Mesothelial cell of epicardium (in vitro differentiated cells): ENCODE data around the gene LBH. TPM values are rescaled to one million over a fixed set of nuclear protein-coding genes. Genes with fewer than 3 reads are reported as not detected.

Source experiments
- DNase-seq, 2 experiments: peaks; one replicate each; pipeline ENCODE4 v3.0.0; 2021; ENCODE audit warnings: low spot score in 2 of 2; ENCODE audit not compliant: unreplicated experiment in 2 of 2
- H3K27ac Mint-ChIP-seq: 2 replicates; pipeline ENCODE4 v1.8.0; 2021; ENCODE audit warnings: mixed read lengths
- H3K27me3 Mint-ChIP-seq: 2 replicates; pipeline ENCODE4 v1.8.0; 2021; ENCODE audit warnings: low read depth, mixed read lengths
- H3K36me3 Mint-ChIP-seq: 2 replicates; pipeline ENCODE4 v1.8.0; 2021; ENCODE audit warnings: mixed read lengths
- H3K4me1 Mint-ChIP-seq: 2 replicates; pipeline ENCODE4 v1.8.0; 2021; ENCODE audit warnings: mixed read lengths
- H3K4me3 Mint-ChIP-seq: 2 replicates; pipeline ENCODE4 v1.8.0; 2021; ENCODE audit warnings: mild to moderate bottlenecking, moderate library complexity, mixed read lengths
- H3K9me3 Mint-ChIP-seq: 2 replicates; pipeline ENCODE4 v1.8.0; 2021; ENCODE audit warnings: mixed read lengths
- CTCF ChIP-seq: fragments of 200-600 bp; sonication (generic); IDR thresholded peaks from one replicate; pipeline ENCODE4 v1.5.0; 2021; ENCODE audit warnings: antibody characterized with exemption; ENCODE audit not compliant: unreplicated experiment
- total RNA-seq: library from RNA; stranded (reverse); gene quantifications from 3 replicates; pipeline ENCODE4 v1.2.1, GENCODE V29; 2021

The LBH gene
- total RNA-seq, 1 donor from 2014 or later, result 44.5 TPM

DNA sequence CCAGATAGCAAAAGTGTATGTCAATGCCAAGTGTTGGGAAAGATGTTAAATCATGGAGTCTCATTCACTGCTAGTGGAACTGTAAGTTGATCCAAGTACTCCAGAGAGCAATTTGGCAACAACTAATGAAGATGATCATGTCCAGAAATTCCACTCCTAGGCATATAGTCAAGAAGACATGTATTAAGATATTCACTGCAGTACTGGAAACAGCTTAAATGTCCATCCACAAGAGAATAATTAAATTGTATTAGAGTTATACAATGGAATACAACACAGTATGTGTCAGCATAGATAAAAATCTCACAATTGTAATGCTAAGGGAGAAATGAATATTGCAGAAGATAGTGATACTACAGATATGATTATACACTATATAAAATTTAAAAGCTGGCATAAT is 15.2 kb upstream of the LBH start:
- DNase-seq, result no peak
- no peaks in the 10 kb centered on the region for H3K9me3 Mint-ChIP-seq
- H3K27me3 Mint-ChIP-seq, result peaks cover 4% of the 10 kb centered on the region
- no peak overlapping the region for H3K27ac Mint-ChIP-seq
- peaks cover 39% of the 10 kb centered on the region for H3K4me1 Mint-ChIP-seq
- TF ChIP-seq CTCF, result no peak
- no peaks in the 10 kb centered on the region for H3K36me3 Mint-ChIP-seq
- H3K4me3 Mint-ChIP-seq, result no peak overlapping the region

- peak overlapping the region; percentile 50 for H3K27ac Mint-ChIP-seq
- H3K4me3 Mint-ChIP-seq, result no peak overlapping the region
- no peak for TF ChIP-seq CTCF
- no peak for DNase-seq
- H3K9me3 Mint-ChIP-seq, result no peaks in the 10 kb centered on the region
- peaks cover 39% of the 10 kb centered on the region for H3K4me1 Mint-ChIP-seq
- H3K27me3 Mint-ChIP-seq, result peaks cover 5% of the 10 kb centered on the region
- no peaks in the 10 kb centered on the region for H3K36me3 Mint-ChIP-seq
These were observed 13.5 kb upstream of the LBH start for GRCh38 chr2:30217644-30218337.

DNA sequence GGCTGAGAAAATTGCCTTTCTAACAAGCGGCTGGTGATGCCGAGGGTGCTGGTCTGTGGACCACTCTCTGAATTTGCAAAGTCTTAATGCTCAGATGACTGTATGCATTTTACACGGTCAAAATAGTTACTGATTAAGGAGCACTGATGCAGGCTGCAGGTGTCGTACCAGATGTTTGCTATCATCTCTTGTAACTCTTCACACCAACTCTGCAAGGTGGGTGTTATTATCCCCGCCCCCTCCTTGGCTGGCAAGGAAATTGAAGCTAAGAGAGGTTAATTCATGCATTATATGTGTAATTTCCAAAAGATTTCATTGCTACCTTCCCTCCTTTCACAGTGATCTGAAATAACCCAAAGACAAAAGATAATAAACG is 13.0 kb upstream of the LBH start:
- no peak for DNase-seq
- Mint-ChIP-seq H3K27ac (no peak overlapping the region), H3K27me3 (peaks cover 5% of the 10 kb centered on the region), H3K4me3 (no peak overlapping the region), H3K36me3 (no peaks in the 10 kb centered on the region), H3K4me1 (peaks cover 39% of the 10 kb centered on the region), H3K9me3 (no peaks in the 10 kb centered on the region)
- TF ChIP-seq CTCF, result no peak

- H3K27me3 Mint-ChIP-seq, result peaks cover 5% of the 10 kb centered on the region
- H3K36me3 Mint-ChIP-seq, result no peaks in the 10 kb centered on the region
- TF ChIP-seq CTCF, result no peak
- H3K4me3 Mint-ChIP-seq, result no peak overlapping the region
- DNase-seq, result no peak
- H3K4me1 Mint-ChIP-seq, result peaks cover 39% of the 10 kb centered on the region
- H3K9me3 Mint-ChIP-seq, result no peaks in the 10 kb centered on the region
- H3K27ac Mint-ChIP-seq, result no peak overlapping the region
These were observed 12.5 kb upstream of the LBH start for GRCh38 chr2:30218814-30219213.

GRCh38 chr2:30219886-30220875 is 11.2 kb upstream of the LBH start:
- Mint-ChIP-seq H3K4me1 (peaks cover 36% of the 10 kb centered on the region), H3K36me3 (no peaks in the 10 kb centered on the region), H3K27me3 (peaks cover 5% of the 10 kb centered on the region), H3K9me3 (no peaks in the 10 kb centered on the region), H3K27ac (no peak overlapping the region), H3K4me3 (no peak overlapping the region)
- no peak for TF ChIP-seq CTCF
- DNase-seq, result no peak
